22Rv1 (cell line): ENCODE results near the gene WRAP53.
A peak's percentile ranks its signal among the peaks of the same experiment; 100 is the strongest.

Experiments used
- H3K27ac ChIP-seq: fragments of 450-650 bp; 2 replicates; pipeline ENCODE4 v1.5.1; 2017
- ZFX ChIP-seq: fragments of 450-650 bp; IDR thresholded peaks from 2 replicates; pipeline ENCODE4 v1.6.1; 2017; ENCODE audit warnings: antibody characterized with exemption, borderline replicate concordance
- TF ChIP-seq, protein P1 (sequence below): fragments of 450-650 bp; IDR thresholded peaks from 2 replicates; pipeline ENCODE4 v1.5.1; 2017; ENCODE audit warnings: mild to moderate bottlenecking

Gene WRAP53

DNA sequence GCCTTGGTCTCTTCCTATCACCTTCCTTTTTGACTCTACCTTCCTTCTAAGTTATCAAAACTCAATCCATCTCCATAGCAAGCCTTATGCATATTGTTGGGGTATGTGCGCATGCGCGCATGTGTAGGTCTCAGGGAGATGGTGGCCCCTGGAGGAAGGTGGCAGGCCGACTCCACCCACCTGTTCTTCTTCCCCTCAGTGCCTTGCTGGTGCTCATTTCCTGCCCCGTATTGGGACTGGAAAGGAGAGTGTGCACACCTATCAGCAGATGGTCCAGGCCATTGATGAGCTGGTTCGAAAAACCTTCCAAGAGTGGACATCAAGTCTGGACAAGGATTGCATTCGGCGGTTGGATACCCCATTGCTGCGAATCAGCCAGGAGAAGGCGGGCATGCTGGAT lies 54.5 kb downstream of the WRAP53 start:
- TF ChIP-seq, protein P1, sequence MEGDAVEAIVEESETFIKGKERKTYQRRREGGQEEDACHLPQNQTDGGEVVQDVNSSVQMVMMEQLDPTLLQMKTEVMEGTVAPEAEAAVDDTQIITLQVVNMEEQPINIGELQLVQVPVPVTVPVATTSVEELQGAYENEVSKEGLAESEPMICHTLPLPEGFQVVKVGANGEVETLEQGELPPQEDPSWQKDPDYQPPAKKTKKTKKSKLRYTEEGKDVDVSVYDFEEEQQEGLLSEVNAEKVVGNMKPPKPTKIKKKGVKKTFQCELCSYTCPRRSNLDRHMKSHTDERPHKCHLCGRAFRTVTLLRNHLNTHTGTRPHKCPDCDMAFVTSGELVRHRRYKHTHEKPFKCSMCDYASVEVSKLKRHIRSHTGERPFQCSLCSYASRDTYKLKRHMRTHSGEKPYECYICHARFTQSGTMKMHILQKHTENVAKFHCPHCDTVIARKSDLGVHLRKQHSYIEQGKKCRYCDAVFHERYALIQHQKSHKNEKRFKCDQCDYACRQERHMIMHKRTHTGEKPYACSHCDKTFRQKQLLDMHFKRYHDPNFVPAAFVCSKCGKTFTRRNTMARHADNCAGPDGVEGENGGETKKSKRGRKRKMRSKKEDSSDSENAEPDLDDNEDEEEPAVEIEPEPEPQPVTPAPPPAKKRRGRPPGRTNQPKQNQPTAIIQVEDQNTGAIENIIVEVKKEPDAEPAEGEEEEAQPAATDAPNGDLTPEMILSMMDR, result no peak
- no peak for TF ChIP-seq ZFX
- no peak overlapping the region for H3K27ac ChIP-seq

DNA sequence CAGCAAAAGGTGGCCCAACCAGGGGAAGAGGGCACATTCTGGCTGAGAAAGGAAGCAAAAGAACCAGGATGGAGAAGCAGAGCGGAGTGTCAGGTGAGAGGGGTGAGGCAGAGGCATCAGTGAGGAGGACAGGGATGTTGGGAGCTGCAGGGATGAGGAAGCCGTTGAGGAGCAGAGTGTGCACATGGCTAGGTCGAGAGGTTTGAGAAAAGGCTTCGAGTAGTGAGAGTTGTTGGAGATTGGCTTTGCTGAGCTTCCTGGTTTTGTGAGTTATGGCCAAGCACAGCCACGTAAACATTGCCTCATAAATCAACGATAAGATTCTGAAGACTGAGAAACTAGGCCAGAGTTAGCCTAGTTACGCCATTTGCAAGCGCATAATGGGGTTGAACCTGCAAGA lies 56.1 kb downstream of the WRAP53 start:
- TF ChIP-seq ZFX, result no peak
- TF ChIP-seq, protein P1, result no peak
- H3K27ac ChIP-seq, result peak overlapping the region; percentile 46

DNA sequence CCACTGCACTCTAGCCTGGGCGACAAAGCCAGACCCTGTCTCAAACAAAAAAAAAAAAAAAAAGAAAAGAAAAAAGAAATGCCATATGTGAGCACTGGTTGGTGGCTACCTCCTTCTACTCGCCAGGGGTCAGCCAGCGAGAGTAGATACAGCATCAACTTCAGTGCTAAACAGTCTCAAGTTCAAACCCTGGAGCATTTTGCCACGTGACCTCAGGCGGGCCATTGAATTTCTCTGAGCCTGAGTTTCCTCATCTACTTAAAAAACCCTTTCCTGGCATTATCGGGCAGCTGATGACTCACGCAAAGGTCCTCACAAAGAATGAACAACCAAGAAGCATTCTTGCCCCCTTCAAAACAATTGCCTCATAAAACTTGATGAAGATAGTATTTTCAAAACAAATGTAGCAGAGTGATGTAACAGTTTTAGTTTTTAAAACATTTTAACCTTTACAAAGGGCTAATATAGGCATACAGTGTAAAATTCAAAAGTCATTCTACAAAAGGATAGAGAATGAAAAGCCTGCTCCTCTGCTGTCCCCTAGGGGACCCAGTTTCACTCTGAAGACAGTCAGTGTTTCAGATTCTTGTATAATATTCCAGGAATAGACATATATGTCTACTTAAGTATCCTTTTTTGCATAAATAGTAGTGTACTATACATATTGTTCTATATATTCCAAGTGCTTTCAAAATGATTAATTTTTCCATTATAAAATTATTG lies 57.6 kb downstream of the WRAP53 start:
- peak overlapping the region; percentile 46 for H3K27ac ChIP-seq
- TF ChIP-seq, protein P1, result no peak
- no peak for TF ChIP-seq ZFX

DNA sequence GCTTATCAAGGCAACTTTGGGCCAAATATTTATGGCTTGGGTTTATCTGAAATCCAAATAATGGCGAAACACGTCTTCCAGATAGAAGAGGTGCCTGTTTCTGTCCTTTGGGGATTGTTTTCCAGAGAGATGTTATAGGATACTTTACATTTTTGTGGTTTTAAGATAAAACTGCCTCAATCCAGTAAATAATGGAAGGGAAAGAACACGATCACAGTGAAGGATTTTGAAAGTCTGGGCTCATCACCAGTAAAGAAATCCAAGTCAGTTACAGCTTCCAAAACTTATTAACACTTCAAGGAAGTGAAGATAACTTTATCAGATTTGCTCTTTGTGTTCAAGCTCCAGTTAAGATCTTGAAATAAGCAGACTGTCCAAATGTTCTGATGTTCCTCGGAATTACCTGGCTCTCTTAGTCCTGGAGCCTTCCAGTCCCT lies 59.4 kb downstream of the WRAP53 start:
- no peak overlapping the region for H3K27ac ChIP-seq
- TF ChIP-seq ZFX, result no peak
- TF ChIP-seq, protein P1, result no peak

DNA sequence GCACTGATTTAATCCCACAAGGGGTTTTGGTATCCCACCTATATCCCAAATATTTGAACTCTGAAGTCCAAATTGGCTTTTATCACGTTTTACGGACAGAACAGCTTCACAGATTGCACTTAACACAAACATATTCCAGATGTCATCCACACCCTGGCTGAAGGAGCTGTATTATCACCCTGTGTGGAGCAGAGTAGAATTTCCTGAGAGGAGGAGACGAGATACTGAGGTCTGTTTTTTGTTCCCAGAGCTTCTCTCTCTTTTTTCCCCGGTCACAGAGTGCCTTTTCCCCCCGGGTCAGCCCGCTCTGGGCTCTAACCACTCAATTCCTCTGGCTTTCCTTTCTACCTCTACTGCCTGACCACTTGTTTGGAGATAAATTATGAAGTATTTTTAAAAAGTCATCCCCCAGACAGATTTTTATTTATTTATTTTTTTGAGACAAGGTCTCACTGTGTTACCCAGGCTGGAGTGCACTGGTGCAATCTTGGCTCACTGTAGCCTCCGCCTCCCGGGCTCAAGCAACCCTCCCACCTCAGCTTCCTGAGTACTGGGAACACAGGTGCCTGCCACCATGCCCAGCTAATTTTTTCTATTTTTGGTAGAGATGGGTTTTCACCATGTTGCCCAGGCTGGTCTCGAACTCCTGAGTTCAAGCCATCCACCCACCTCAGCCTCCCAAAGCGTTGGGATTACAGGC lies 59.9 kb downstream of the WRAP53 start:
- H3K27ac ChIP-seq, result no peak overlapping the region
- TF ChIP-seq, protein P1, result no peak
- TF ChIP-seq ZFX, result no peak

DNA sequence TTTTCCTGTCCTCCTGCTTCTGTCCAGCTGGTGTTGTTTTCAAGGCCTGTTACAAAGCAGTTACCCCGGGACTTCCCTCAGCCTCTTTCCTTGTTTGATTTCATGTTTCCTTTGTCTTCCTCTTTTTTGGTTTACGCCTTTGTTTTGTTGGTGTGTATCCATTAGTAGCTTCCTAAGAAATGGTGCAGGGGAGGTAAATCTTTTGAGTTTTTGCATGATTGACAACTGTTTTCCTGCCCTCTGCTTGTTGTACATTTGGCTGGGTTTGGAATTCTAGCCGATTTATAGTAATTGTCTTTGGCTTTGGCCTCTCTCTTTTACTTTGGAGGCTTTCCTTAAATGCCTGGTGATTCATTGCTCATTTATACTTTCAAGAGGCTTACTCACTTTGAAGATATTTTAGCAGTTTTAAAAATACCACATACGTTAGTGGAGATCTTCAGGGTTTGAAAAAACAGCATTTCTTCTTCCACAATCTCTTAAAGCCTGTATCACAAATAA lies 62.1 kb downstream of the WRAP53 start:
- no peak for TF ChIP-seq ZFX
- TF ChIP-seq, protein P1, result no peak
- H3K27ac ChIP-seq, result no peak overlapping the region
